T-helper 9 cell (primary cell): Measurements from ENCODE around the gene SF1.

Experiments
- DNase-seq: peaks from one replicate; pipeline ENCODE4 v3.0.0-alpha.2; 2020

Gene SF1

DNA sequence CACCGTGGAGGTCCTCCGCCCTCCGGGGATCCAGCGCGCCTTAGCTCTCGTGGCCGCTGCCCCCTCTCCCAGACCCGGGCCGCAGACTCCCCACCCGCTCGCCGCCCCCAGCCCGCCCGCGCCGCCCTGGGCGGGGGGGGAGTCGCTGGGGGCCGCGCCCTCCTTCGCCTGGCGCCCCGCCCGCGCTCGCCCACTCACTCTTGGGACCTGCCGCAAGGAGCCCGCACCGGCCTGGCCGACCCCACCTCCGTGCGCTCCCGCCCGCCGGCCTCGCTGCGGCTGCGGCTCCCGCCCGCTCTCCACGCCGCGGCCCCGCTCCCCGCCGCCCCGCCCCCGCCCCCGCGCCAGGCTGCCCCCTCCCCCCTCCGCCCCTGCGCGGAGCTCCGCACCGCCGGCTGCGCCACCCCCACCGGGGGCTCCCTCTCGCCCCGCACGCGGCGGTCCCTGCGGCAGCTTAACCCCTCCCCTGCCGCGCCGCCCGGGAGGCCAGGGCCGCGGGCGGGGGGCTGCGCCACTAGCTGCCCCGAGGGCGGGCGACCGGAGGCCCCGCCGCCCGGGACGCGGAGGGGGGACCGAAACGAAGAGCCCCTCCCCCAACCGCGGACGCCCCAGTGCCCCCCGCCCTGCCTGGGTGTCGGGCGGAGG lies 33.7 kb downstream of the SF1 start:
- DNase-seq: no peak

DNA sequence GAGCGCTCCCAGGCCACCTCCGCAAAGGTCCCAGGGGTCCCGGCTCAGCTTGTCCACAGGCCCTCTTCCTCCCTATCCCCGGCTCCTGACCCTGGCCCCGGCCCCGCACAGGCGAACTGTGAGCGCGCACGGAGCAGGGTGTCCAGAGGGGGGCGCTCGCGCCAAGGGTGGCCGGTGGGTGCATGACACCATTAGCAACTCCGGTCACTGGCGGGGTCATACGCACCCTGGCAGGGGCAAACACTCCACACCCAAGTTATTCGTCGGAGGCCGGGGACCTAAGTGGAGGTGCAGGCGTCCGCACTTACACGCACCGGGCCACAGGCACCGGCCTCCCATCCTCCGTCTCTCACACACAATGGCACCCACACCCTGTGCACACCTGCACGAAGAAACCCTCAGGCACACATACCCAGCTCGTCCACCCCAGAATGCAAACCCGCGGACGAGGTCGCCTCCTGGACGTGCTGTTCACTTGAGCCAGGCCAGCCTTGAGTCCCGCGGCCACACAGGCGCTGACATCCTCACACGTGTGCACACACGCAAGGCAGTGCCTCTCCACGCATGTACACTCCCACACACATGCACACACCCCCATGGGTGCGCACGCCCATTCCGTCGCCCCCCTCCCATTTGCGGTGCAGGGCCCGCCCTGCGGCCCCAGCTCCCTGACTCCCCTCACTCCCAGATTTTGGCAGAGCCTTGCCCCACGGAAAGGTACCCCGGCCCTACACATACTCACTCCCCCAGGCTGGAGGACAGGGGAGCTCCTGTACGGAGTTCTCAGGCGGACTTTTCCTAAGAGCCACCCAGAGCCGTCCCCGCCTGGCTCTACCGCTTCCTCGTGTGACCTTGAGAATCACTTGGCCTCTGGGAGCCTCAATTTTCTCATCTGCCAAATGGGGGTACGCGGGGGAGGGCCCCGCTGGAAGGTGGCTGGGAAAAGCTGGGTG lies 34.5 kb downstream of the SF1 start, which contains the start of gene RASGRP2:
TSS of gene RASGRP2 (minus strand) at position 552 of the 953 bp plus-strand sequence. CDS start 1,276 bp downstream, outside the sequence.
- DNase-seq: peak; percentile 90

DNA sequence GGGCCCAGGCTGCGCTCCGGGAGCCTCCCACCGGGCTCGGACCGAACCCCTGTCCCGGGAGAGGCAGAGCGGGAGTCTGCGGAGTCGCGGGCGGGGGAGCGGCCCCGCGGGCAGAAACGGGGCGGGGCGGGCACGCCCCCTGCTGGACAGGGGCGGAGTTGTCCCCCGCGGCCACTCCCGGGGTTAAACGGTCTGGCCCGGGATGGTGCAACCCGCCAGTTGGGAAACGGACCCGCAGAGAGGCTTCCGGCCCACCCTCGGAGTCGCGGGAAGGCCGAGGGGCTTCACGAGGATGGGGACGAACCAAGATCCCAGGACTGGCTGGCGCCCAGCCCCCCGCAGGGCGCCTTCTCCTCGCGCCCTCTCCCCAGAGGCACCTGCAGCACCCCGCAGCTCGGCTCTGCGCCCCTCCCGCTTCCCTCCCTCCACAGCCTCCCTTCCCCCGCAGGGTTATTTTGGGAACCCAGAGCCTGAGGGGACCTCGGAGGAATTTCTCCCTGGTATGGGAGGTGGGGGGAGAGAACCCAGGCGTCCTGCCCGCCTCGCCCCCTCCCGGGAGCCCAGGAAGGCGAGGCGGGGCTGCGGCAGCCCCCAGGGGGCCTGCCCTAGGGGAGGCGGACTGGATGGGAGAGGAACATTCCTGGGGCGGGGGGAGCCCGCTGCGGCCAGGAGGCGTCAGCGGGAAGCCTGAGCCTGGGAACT lies 35.3 kb downstream of the SF1 start:
- peak; percentile 77 for DNase-seq

DNA sequence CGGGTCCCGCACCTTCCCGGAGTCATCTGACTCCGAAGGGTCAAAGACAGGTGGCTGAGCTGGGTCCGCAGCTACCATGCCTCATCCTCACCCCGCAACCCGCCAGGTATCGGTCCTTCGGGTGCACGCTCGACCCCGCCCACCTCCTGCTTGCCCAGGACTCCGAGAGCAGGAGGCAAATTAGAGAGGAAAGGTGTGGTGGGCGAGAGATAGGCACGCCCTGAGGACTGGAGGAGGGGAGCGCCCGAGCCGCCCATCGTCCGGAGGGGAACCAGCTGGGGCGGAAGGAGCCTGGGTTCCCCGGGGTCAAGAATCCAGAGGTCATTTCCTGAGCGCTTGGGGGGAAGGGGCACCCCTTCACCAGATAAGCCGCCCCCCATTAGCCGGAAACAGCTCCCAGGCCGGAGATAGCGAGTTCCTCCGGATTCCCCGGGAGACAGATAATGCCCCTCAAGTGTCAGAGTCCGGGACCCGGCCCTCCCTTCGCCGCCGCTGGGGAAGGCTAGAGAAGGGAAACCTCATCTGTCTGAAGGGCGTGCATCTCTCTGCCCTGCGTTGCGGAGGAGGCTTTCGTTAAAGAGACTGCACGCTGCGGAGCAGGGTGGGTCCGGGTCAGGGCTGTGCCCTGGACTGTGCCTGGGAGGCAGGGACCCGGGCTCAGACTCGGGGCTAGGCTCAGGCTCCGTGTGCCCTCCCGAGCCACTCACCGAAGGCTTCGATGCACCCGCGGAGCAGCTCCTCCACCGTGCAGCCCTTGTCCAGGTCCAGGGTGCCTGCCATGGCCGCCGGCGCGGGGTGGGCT lies 36.1 kb downstream of the SF1 start:
- no peak for DNase-seq

DNA sequence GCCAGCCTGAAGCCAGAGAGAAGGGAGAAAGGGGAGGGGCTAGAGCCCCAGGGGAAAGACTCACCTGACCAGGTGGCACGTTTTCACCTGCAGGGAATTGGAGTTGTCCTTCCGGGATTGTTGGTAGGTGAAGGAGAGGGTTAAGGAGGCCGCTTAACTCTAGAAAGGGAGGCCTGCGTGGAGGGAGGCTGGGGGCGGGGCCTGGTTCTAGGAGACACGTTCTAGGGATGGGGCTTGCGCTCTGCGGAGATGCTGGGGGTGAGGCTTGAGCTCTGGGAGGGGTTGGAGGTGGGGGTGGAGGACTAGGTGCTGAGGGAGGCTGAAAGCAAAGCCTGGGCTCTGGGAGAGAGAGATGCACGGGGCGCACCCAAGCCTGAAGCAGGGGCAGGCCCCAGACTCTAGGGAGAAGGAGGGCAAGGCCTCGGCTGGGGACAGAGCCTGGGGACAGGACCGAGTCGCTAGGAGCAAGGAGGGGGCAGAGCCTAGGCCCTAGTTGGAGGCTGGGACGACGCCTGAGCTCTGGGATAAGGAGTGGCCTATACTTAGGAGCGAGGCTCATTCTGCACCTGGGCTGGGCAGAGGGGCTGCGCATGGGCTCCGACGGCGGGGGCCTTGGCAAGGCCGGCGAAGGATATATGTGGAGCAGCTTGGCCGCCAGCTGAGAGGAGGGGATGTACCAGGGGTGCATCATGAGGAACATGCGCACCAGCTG lies 36.8 kb downstream of the SF1 start:
- DNase-seq: no peak

DNA sequence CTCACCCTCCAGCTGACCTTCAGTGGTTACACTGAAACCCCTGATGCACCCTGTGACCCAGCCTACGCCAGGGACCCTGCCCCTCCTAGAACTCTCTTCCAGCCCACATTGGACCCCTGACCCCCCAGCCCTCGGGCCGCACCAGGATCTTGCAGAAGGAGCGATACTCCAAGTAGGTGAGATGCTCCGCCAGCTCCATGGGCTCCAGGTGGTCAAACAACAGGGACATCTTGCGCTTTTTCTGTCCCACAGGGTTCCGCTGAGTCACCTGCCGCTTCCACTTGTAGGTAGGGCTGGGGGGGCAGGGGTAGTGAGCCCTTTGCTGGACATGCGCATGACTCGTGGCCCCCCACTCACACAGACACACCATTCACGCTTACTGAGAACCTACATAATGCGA lies 38.5 kb downstream of the SF1 start:
- no peak for DNase-seq

DNA sequence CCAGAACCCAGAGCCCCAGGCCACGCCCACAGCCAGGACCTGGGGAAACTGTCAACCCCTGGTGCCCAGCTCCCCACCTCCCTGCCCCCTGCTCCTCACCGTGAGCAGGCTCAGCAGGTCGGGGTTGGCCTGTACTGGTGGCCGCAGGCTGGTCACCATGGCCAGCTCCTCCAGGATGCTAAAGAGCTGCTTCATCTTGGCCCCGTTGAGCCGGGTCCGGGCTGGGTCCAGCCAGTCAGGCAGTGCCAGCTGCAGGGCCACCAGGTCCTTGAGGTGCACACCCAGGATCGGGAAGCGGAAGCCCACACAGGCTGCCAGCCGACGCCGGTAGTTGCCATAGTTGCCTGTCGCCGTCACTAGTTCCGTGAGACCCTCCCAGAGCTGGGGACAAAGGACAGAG lies 41.7 kb downstream of the SF1 start:
- no peak for DNase-seq

DNA sequence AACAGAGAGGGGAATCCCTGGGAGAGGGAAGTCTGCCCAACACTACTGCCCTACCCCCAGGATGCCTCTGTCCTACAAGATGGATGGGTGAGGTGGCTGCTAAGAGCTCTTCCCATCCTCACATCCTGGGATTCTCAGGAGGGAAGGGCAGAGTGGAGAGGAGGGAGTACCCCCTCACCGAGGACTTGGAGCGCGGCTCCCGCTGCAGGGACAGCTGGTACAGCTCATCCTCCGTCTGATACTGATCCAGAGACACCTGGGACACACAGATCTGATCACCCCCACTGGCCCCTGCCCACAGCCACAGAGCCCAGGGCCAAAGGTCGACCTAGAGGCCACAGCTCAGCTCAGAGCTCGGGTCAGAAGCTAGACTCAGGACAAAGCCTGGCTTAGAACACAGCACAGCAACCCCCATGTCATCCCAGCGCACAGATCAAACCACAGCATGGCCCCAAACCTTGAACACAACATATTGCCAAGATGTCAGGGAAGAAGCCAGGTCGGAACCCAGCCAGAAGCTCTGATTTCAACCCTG lies 42.5 kb downstream of the SF1 start:
- no peak for DNase-seq

DNA sequence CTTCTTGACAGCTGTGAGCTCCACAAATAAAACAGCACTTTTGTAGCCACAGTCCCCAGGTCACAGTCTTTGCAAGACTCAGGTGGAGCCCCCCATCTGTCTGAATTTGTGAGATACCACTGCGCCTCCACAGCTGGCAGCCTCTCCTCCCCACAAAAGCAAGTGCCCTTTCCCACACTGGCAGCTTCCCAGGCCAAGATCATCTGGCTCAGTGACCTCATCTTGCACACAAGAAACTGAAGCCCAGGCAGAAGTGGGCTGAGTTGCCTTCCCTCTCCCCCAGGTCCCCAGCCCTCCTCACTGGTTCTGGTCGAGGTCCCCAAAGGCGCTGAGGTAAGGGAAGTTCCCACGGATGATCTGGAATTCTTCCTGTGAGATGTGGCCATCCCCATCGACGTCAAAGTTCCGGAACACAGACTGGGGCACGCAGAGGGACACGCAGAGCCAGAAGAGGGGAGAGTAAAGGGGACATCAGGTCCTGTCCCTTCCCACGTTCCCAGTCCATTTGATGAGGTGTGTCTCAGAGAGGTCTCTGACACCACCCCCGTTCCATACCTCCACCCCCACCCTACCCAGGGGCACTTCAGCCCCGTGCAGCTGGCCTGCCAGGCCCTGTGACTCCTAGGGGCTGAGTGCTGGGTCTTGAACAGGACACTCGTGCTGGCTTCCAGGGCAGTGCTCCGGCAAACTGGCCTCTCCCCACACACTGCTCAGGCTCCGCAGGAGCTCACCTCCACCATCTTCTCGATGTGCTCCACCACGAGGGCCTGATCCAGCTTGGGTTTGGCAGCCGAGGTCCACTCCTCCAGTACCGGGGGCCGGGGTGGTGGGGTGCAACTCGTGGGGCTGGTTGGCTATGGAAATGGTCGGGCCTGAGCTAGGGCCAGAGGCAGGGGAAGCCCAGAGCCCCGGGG lies 43.3 kb downstream of the SF1 start:
- no peak for DNase-seq

DNA sequence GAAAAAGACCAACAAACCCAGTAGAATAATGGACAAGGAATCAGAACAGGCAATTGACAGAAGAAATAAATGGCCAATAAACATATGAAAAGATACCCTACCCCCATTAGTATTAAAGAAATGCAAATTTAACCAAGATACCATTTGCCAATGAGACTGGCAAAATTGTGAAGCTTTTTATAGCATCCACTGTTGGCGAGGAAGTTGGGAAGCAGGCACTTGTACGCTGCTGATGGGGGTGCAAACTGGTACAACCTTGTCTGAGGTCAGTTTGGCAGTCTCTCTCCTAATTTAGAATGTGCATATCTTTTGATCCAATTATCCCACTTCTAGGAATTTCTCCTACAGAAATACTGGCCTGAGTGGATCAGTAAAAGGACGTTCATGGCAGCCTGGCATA lies 46.7 kb downstream of the SF1 start:
- no peak for DNase-seq

DNA sequence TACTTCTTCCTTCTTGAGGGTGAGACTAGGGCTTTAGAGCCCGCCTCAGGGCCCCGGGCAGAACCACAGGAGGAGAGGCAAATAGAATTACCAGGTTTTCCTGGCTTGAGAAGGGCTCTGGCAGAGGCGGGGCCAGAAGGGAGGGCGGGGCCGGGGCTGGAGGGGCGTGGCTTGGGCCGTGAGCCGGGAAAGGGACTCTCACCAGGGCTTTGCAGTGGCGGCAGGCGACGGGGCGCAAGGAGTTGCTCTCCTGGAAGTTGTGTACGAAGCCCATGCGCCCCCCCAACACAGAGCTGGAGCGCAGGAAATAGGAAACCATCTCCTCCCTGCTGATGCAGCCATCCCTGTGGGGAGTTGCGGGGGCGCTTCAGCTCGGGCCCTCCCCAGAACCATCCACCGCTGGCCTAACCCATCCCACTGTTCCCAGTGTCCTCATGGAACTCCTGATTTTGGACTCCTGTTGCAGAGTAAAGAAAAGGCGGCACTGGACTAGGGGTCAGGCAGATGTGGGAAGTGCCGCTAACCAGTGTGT lies 48.4 kb downstream of the SF1 start:
- DNase-seq: no peak

DNA sequence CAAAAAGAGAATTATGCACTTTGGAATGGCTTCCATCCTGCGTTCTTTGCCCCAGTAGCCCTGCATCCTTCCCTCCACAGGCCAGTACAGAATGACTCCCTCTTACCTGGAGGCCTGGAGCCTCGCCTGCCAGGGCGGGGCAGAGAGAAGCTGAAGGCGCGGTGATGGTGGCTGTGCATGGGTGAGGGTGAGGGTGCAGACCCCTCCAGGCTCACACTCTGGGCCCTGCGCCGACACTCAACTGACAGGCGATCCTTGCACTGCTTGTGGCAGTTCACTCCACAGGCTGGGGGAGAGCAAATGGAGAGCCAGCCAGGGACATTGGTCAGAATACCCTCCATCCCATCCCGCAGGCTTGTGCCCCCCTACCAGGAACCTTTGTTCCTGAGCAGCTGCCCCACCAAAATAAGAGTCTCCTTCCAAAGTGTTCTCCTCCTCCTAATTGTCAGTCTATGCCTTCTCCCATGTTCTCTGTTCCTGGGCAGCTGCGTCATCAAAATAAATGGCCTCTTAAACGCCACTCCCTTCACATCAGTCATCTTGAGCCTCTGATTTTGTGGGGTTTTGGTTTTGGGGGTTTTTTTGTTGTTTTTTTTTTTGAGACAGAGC lies 49.5 kb downstream of the SF1 start:
- no peak for DNase-seq

DNA sequence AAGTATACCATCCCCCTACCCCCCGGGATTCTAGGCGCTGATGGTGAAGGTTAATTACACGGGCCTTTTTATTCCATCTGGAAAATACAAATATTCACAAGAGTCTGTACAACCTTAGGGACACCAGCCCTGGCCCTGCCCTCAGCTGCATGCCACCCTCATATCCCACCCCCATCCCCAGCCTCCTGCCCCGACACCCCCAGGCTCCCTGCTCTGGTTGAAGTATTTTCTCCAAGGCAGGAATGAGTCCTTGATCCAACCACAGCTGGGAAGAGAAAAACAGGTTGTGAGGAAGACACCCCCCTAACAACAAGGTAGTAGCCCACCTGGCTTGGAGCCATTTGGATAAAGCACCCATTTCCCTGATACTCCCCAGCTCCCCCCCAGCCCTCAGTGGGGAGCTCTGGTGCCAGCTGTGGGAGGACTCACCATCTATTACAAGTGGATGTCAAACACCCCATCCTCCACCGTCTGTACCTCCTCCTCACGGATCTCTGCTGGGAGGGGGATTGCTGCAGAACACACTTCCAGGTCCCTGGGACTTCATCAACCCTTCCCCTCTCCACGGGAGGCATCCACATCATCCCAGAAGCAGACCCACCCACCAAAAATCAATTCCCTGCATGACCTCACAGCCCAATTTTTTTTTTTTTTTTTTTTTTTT lies 51.3 kb downstream of the SF1 start:
- DNase-seq: no peak

DNA sequence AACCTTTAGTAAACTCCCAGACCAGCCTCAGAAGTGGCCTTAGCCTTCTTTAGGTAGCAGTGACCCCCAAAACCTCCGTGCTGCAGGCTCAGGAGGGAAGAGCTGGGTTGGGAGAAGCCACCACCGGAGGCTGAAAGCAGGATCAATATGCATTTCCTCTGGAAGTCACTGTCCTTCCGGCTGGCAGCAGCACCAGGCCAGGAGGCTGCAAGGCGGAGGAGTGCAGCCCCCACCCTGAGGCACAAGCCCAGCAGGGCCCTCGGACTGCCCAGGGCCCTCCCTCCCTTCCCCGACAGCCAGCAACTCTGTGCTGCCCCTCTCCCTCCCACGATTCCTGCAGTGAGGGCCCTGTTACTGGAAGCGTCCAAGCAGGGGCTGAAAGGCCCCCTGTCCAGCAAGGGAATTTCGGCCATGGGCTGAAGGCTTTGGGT lies 52.1 kb downstream of the SF1 start:
- DNase-seq: no peak

DNA sequence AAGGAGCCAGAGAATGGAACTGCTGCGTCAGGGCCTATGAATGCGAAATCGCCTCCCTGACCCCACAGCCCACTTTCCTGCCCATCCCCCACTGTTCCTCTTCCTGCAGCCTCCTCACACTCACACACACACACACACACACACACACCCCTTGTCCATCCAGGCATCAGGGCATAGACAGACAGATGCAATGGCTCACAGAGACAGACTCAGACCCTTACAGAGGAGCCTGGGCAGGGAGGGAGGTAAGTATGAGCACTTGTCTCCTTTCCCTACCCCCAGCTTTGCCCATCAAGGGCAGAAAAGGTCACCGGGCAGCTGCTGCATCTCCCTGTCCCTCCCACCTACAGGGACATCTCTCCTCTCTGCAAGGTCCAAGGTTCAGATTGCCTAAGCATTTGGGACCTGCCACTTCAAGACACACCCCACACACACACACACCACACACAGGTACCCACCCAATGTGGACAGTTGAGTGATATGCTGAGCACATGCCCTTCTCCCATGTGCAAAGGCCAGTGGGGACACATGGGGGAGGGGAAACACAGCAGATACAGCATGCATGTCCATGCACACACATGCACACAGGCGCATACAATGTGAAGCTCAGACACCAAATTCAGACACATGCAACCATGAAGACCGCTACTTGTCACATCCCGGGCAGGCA lies 53.3 kb downstream of the SF1 start:
- no peak for DNase-seq

DNA sequence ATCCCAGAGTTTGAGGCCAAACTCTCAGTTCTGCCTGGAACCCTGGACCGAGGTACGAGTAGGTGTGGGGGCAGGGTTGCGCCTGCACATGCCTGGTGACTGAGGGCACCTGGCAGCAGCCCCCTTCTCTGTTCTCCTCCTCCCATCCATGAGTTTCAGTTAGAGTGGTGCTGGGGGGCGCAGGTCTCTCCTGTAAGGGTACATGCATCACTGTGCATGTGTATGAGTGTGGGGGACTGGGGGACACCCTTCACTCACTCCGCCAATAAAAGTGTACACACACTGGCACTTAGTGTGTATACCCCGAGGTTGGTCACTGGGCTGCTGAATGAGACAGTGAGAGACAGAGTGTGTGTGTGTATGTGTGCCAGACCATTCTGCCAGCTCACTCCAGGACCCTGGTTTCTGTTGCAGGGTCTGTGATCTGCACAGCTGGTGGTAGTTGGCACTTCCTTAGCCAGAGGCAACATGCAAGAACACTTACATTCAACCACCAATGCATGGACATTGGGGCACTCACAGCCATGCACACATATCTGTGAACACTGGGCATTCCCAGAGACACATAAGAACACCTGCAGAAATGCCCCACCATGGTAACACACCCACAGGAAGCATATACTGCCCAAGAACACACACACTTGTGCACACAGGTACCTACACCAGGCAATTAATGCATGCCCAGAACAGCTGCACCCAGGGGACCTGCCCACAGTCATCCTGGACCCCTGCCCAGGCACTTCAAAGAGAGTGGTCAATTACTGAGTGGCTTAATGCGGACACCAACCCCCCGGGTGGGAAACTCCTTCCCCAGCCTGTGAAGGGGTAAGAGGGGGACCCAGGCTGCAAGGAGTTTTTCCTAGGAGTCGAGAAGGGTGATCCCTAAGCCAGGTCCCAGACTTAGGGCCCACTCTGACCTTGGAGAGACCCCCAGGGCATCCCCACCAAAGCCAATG lies 54.2 kb downstream of the SF1 start:
- no peak for DNase-seq
